Neural cell (in vitro differentiated cells): ENCODE data around the gene SEZ6. TPM values are rescaled to one million over a fixed set of nuclear protein-coding genes. Genes with fewer than 3 reads are reported as not detected.

Source experiments
- H2AFZ ChIP-seq: fragments of 200-600, 300-800 bp; sonication (generic), shearing (Covaris generic); 2 replicates; pipeline ENCODE4 v1.6.0; 2014; ENCODE audit warnings: low read depth, mild to moderate bottlenecking, antibody characterized with exemption, low read length, moderate library complexity
- H3F3A ChIP-seq: fragments of 200-600 bp; shearing (Covaris generic); 2 replicates; pipeline ENCODE4 v1.6.1; 2016; ENCODE audit warnings: mild to moderate bottlenecking, moderate library complexity, mixed read lengths, antibody characterized with exemption, low read length; ENCODE audit not compliant: insufficient read depth, poor library complexity, severe bottlenecking
- H3K27ac ChIP-seq: fragments of 200-600, 300-800 bp; sonication (generic), shearing (Covaris generic); 2 replicates; pipeline ENCODE4 v1.5.1; 2014; ENCODE audit warnings: mild to moderate bottlenecking, low read length, moderate library complexity
- H3K27me3 ChIP-seq: fragments of 300-800, 200-600 bp; sonication (generic), shearing (Covaris generic); 2 replicates; pipeline ENCODE4 v1.6.0; 2014; ENCODE audit warnings: mild to moderate bottlenecking, low read depth, low read length, moderate library complexity; ENCODE audit not compliant: insufficient read depth
- H3K36me3 ChIP-seq: fragments of 300-800, 200-600 bp; sonication (generic), shearing (Covaris generic); 2 replicates; pipeline ENCODE4 v1.5.1; 2014; ENCODE audit warnings: mild to moderate bottlenecking, antibody characterized with exemption, low read length, moderate library complexity; ENCODE audit not compliant: insufficient read depth
- H3K4me2 ChIP-seq: fragments of 300-800, 200-600 bp; sonication (generic), shearing (Covaris generic); 2 replicates; pipeline ENCODE4 v1.6.0; 2014; ENCODE audit warnings: mild to moderate bottlenecking, low read length
- H3K4me3 ChIP-seq: fragments of 300-800, 200-600 bp; sonication (generic), shearing (Covaris generic); 2 replicates; pipeline ENCODE4 v1.5.1; 2014; ENCODE audit warnings: mild to moderate bottlenecking, low read length, moderate library complexity
- H3K79me2 ChIP-seq: fragments of 200-600 bp; shearing (Covaris generic); replicated peaks from 2 replicates; pipeline ENCODE4 v1.6.0; 2014; ENCODE audit warnings: mild to moderate bottlenecking, low read length, moderate library complexity; ENCODE audit not compliant: insufficient read depth
- H3K9ac ChIP-seq: fragments of 300-800, 200-600 bp; sonication (generic), shearing (Covaris generic); 2 replicates; pipeline ENCODE4 v1.6.1; 2016; ENCODE audit warnings: mild to moderate bottlenecking, low read length, mixed read lengths
- H3K9me2 ChIP-seq: fragments of 200-600 bp; shearing (Covaris generic); 2 replicates; pipeline ENCODE4 v1.6.1; 2016; ENCODE audit warnings: mild to moderate bottlenecking, low read length, mixed read lengths; ENCODE audit not compliant: insufficient read depth
- H3K9me3 ChIP-seq: fragments of 200-600, 300-800 bp; sonication (generic), shearing (Covaris generic); 2 replicates; pipeline ENCODE4 v1.6.1; 2016; ENCODE audit warnings: mild to moderate bottlenecking, mixed run types, low read length, moderate library complexity, mixed read lengths
- H4K20me1 ChIP-seq: fragments of 200-600 bp; shearing (Covaris generic); 2 replicates; pipeline ENCODE4 v1.6.1; 2016; ENCODE audit warnings: mild to moderate bottlenecking, mixed run types; ENCODE audit not compliant: insufficient read depth
- CTCF ChIP-seq: fragments of 450-650 bp; IDR thresholded peaks from 2 replicates; pipeline ENCODE4 v1.5.1; 2014; ENCODE audit warnings: antibody characterized with exemption, mild to moderate bottlenecking, moderate library complexity; ENCODE audit not compliant: poor library complexity, severe bottlenecking
- EP300 ChIP-seq: fragments of 450-650 bp; conservative IDR thresholded peaks from 2 replicates; pipeline ENCODE4 v1.6.1; 2014; ENCODE audit warnings: antibody characterized with exemption, mild to moderate bottlenecking, moderate library complexity; ENCODE audit not compliant: poor library complexity, severe bottlenecking
- EZH2 ChIP-seq: fragments of 200-600, 300-800 bp; shearing (Covaris generic), sonication (generic); IDR thresholded peaks from 2 replicates; pipeline ENCODE4 v1.6.1; 2014; ENCODE audit warnings: antibody characterized with exemption, low read length, borderline replicate concordance, mild to moderate bottlenecking; ENCODE audit not compliant: insufficient read depth, poor library complexity, severe bottlenecking
- MXI1 ChIP-seq: fragments of 450-650 bp; conservative IDR thresholded peaks from 2 replicates; pipeline ENCODE4 v1.6.1; 2014; ENCODE audit warnings: antibody characterized with exemption, mild to moderate bottlenecking; ENCODE audit not compliant: poor library complexity, severe bottlenecking
- POLR2AphosphoS5 ChIP-seq: IDR thresholded peaks from 2 replicates; pipeline ENCODE4 v1.6.1; 2012
- RAD21 ChIP-seq: fragments of 450-650 bp; conservative IDR thresholded peaks from 2 replicates; pipeline ENCODE4 v1.6.1; 2014; ENCODE audit warnings: antibody characterized with exemption, mild to moderate bottlenecking, moderate library complexity
- SMC3 ChIP-seq: fragments of 450-650 bp; conservative IDR thresholded peaks from 2 replicates; pipeline ENCODE4 v1.6.1; 2014; ENCODE audit warnings: antibody characterized with exemption, mild to moderate bottlenecking, moderate library complexity; ENCODE audit not compliant: poor library complexity
- TAF1 ChIP-seq: IDR thresholded peaks from 2 replicates; pipeline ENCODE4 v1.6.1; 2012; ENCODE audit warnings: low read depth
- polyA plus RNA-seq: library from polyadenylated mRNA; depleted of rRNA; stranded (reverse); fragments of >200 nt; gene quantifications from 2 replicates; pipeline ENCODE4 v1.2.3, GENCODE V29; 2014
- TF ChIP-seq, protein P1 (sequence below): IDR thresholded peaks from 2 replicates; pipeline ENCODE4 v1.6.1; 2012; ENCODE audit warnings: borderline replicate concordance

SEZ6 gene
- polyA plus RNA-seq, 1 donor from 2014 or later, result 15.1 TPM

DNA sequence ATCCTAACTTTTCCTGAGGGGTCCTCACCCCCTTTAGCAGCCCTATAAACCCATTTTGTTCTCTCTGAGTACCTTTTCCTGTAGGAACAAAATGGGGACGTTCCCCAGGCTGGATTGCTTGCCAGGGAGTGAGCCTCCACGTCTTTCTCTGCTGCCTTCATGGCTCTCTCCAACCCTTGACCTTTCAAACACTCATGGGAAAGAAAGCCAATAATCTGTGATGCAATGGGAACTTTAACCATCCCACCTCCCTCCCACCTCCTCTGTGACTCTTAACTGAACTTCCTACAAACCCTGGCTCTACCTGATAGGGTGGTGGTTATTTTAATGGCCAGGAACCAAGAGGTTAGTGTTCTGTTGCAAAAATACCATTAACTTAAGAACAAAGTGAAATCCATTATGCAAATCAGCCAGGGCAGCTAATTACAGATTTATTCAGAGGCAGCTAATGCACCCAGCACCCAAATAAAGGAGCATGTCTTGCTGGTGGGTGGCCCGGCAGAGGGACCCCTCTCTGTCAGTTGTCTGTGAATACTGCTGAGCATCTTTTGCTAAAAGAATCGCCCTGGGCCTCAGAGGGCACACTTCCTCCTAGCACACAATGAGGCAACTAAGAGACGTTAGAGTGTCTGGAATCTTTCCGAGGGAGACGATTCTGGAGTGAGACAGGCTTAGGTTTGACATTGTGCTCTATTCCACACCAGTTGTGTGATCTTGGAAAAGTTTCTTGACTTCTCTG, 40.1 kb upstream of the SEZ6 start:
- Histone ChIP-seq H3K9me2 (no peaks in the 10 kb centered on the region), H3K27ac (no peak overlapping the region), H3K36me3 (no peaks in the 10 kb centered on the region), H3K9ac (no peak overlapping the region), H3K4me3 (no peak overlapping the region), H3K79me2 (no peaks in the 10 kb centered on the region), H3K9me3 (no peaks in the 10 kb centered on the region), H3K27me3 (no peaks in the 10 kb centered on the region), H3F3A (no peaks in the 10 kb centered on the region), H4K20me1 (no peaks in the 10 kb centered on the region), H3K4me2 (no peak overlapping the region), H2AFZ (no peak overlapping the region)
- TF ChIP-seq RAD21 (no peak), SMC3 (no peak), EP300 (no peak), EZH2 (no peak), TAF1 (no peak), CTCF (no peak), MXI1 (no peak), POLR2AphosphoS5 (no peak)
- TF ChIP-seq, protein P1, sequence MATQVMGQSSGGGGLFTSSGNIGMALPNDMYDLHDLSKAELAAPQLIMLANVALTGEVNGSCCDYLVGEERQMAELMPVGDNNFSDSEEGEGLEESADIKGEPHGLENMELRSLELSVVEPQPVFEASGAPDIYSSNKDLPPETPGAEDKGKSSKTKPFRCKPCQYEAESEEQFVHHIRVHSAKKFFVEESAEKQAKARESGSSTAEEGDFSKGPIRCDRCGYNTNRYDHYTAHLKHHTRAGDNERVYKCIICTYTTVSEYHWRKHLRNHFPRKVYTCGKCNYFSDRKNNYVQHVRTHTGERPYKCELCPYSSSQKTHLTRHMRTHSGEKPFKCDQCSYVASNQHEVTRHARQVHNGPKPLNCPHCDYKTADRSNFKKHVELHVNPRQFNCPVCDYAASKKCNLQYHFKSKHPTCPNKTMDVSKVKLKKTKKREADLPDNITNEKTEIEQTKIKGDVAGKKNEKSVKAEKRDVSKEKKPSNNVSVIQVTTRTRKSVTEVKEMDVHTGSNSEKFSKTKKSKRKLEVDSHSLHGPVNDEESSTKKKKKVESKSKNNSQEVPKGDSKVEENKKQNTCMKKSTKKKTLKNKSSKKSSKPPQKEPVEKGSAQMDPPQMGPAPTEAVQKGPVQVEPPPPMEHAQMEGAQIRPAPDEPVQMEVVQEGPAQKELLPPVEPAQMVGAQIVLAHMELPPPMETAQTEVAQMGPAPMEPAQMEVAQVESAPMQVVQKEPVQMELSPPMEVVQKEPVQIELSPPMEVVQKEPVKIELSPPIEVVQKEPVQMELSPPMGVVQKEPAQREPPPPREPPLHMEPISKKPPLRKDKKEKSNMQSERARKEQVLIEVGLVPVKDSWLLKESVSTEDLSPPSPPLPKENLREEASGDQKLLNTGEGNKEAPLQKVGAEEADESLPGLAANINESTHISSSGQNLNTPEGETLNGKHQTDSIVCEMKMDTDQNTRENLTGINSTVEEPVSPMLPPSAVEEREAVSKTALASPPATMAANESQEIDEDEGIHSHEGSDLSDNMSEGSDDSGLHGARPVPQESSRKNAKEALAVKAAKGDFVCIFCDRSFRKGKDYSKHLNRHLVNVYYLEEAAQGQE, result no peak

GRCh38 chr17:29045026-29045425, 39.2 kb upstream of the SEZ6 start:
- Histone ChIP-seq H2AFZ (no peak overlapping the region), H3K36me3 (no peaks in the 10 kb centered on the region), H3K79me2 (no peaks in the 10 kb centered on the region), H3K9me2 (no peaks in the 10 kb centered on the region), H3K9me3 (no peaks in the 10 kb centered on the region), H3F3A (no peaks in the 10 kb centered on the region), H3K27ac (no peak overlapping the region), H3K4me2 (no peak overlapping the region), H3K9ac (no peak overlapping the region), H3K27me3 (no peaks in the 10 kb centered on the region), H4K20me1 (no peaks in the 10 kb centered on the region), H3K4me3 (no peak overlapping the region)
- TF ChIP-seq TAF1, result no peak
- no peak for TF ChIP-seq EZH2
- no peak for TF ChIP-seq RAD21
- TF ChIP-seq CTCF, result no peak
- TF ChIP-seq EP300, result no peak
- no peak for TF ChIP-seq SMC3
- no peak for TF ChIP-seq POLR2AphosphoS5
- TF ChIP-seq MXI1, result no peak
